H9 (cell line): ENCODE results near the gene TREM1. TPM values are rescaled to one million over a fixed set of nuclear protein-coding genes. Genes with fewer than 3 reads are reported as not detected.

Experiments
- DNase-seq: peaks from one replicate; pipeline ENCODE4 v3.0.0-alpha.2; 2017
- H2AFZ ChIP-seq: one replicate; pipeline ENCODE4 v1.6.1; 2013; ENCODE audit warnings: mild to moderate bottlenecking, low read length, control low read depth, moderate library complexity
- H2AK5ac ChIP-seq: 2 replicates; pipeline ENCODE4 v1.6.1; 2013; ENCODE audit warnings: low read length, control low read depth, mixed read lengths; ENCODE audit not compliant: insufficient read length
- H2BK120ac ChIP-seq: one replicate; pipeline ENCODE4 v1.6.1; 2013; ENCODE audit warnings: low read depth, mild to moderate bottlenecking, low read length, control low read depth, inconsistent platforms; ENCODE audit not compliant: poor library complexity, severe bottlenecking
- H2BK12ac ChIP-seq: 2 replicates; pipeline ENCODE4 v1.6.1; 2013; ENCODE audit warnings: low read length, control low read depth, mixed read lengths, low read depth; ENCODE audit not compliant: insufficient read length
- H2BK15ac ChIP-seq: 2 replicates; pipeline ENCODE4 v1.6.1; 2013; ENCODE audit warnings: low read depth, low read length, control low read depth
- H2BK20ac ChIP-seq: one replicate; pipeline ENCODE4 v1.6.1; 2013; ENCODE audit warnings: low read depth, mild to moderate bottlenecking, low read length, control low read depth, inconsistent platforms; ENCODE audit not compliant: poor library complexity, severe bottlenecking
- H2BK5ac ChIP-seq: 2 replicates; pipeline ENCODE4 v1.6.1; 2013; ENCODE audit warnings: low read length, control low read depth, mixed read lengths; ENCODE audit not compliant: insufficient read length
- H3K14ac ChIP-seq: 2 replicates; pipeline ENCODE4 v1.6.1; 2013; ENCODE audit warnings: low read length, control low read depth; ENCODE audit not compliant: insufficient read depth
- H3K18ac ChIP-seq: 2 replicates; pipeline ENCODE4 v1.6.1; 2013; ENCODE audit warnings: low read depth, mild to moderate bottlenecking, mixed read lengths, low read length, control low read depth; ENCODE audit not compliant: insufficient read length
- H3K23ac ChIP-seq: 2 replicates; pipeline ENCODE4 v1.6.1; 2013; ENCODE audit warnings: low read length, control low read depth, mixed read lengths, low read depth; ENCODE audit not compliant: insufficient read length
- H3K23me2 ChIP-seq: 2 replicates; pipeline ENCODE4 v1.6.1; 2013; ENCODE audit warnings: low read depth, mild to moderate bottlenecking, mixed read lengths, low read length, control low read depth; ENCODE audit not compliant: insufficient read length, poor library complexity, severe bottlenecking
- H3K27ac ChIP-seq: 2 replicates; pipeline ENCODE4 v1.5.1; 2013; ENCODE audit warnings: low read length, control low read depth, mixed read lengths, low read depth; ENCODE audit not compliant: insufficient read length
- H3K27me3 ChIP-seq: 2 replicates; pipeline ENCODE4 v1.6.1; 2013; ENCODE audit warnings: low read length, control low read depth, inconsistent platforms; ENCODE audit not compliant: insufficient read depth
- H3K4ac ChIP-seq: 2 replicates; pipeline ENCODE4 v1.6.1; 2013; ENCODE audit warnings: low read depth, mild to moderate bottlenecking, control low read depth, inconsistent platforms, low read length, moderate library complexity
- H3K4me1 ChIP-seq: 2 replicates; pipeline ENCODE4 v1.6.1; 2013; ENCODE audit warnings: low read length, control low read depth, inconsistent platforms; ENCODE audit not compliant: insufficient read depth
- H3K4me2 ChIP-seq: 2 replicates; pipeline ENCODE4 v1.6.1; 2013; ENCODE audit warnings: low read length, control low read depth, mixed read lengths; ENCODE audit not compliant: insufficient read length, insufficient read depth
- H3K56ac ChIP-seq: 2 replicates; pipeline ENCODE4 v1.6.1; 2013; ENCODE audit warnings: low read depth, mild to moderate bottlenecking, mixed read lengths, low read length, control low read depth; ENCODE audit not compliant: insufficient read length
- H3K79me1 ChIP-seq: 2 replicates; pipeline ENCODE4 v1.6.1; 2013; ENCODE audit warnings: low read depth, mild to moderate bottlenecking, moderate library complexity, low read length, control low read depth, inconsistent platforms; ENCODE audit not compliant: insufficient read depth, poor library complexity, severe bottlenecking
- H3K79me2 ChIP-seq: 2 replicates; pipeline ENCODE4 v1.6.1; 2013; ENCODE audit warnings: low read length, control low read depth, inconsistent platforms; ENCODE audit not compliant: insufficient read depth
- H3K9ac ChIP-seq: 2 replicates; pipeline ENCODE4 v1.6.1; 2013; ENCODE audit warnings: low read length, control low read depth, mixed read lengths; ENCODE audit not compliant: insufficient read length; ENCODE audit errors: extremely low read depth
- H3K9me3 ChIP-seq: one replicate; pipeline ENCODE4 v1.6.1; 2013; ENCODE audit warnings: low read depth, low read length, inconsistent platforms; ENCODE audit not compliant: control insufficient read depth
- H3T11ph ChIP-seq: one replicate; pipeline ENCODE4 v1.6.1; 2013; ENCODE audit warnings: mild to moderate bottlenecking, low read length, control low read depth, inconsistent platforms
- H4K20me1 ChIP-seq: one replicate; pipeline ENCODE4 v1.6.1; 2013; ENCODE audit not compliant: control insufficient read depth, insufficient read length, insufficient read depth
- H4K5ac ChIP-seq: 2 replicates; pipeline ENCODE4 v1.6.1; 2013; ENCODE audit warnings: low read depth, mild to moderate bottlenecking, mixed read lengths, low read length, control low read depth; ENCODE audit not compliant: insufficient read length
- H4K8ac ChIP-seq: replicated peaks from 2 replicates; pipeline ENCODE4 v1.6.1; 2013; ENCODE audit warnings: low read length, control low read depth, mixed read lengths, low read depth; ENCODE audit not compliant: insufficient read length
- H4K91ac ChIP-seq: 2 replicates; pipeline ENCODE4 v1.6.1; 2013; ENCODE audit warnings: low read depth, mild to moderate bottlenecking, moderate library complexity, mixed read lengths, low read length, control low read depth; ENCODE audit not compliant: insufficient read length
- H3K27ac Mint-ChIP-seq, 3 experiments: 2 replicates in 2 of 3; 3 replicates in 1 of 3; pipeline ENCODE4 v1.8.0; 2020 to 2021; ENCODE audit warnings: mixed read lengths in 3 of 3, mild to moderate bottlenecking in 1 of 3, moderate library complexity in 1 of 3
- H3K27me3 Mint-ChIP-seq: 2 replicates; pipeline ENCODE4 v1.8.0; 2021; ENCODE audit warnings: low read depth, mild to moderate bottlenecking, moderate library complexity, mixed read lengths
- H3K36me3 Mint-ChIP-seq, 3 experiments: 2 replicates in 2 of 3; 3 replicates in 1 of 3; pipeline ENCODE4 v1.8.0; 2020 to 2021; ENCODE audit warnings: low read depth in 3 of 3, mixed read lengths in 3 of 3; ENCODE audit not compliant: insufficient read depth in 1 of 3
- H3K4me1 Mint-ChIP-seq, 2 experiments: 2 replicates each; pipeline ENCODE4 v1.8.0; 2020; ENCODE audit warnings: mixed read lengths in 2 of 2
- H3K4me3 Mint-ChIP-seq, 2 experiments: 2 replicates in 1 of 2; 3 replicates in 1 of 2; pipeline ENCODE4 v1.8.0; 2020 to 2021; ENCODE audit warnings: mild to moderate bottlenecking in 2 of 2, mixed read lengths in 2 of 2, moderate library complexity in 1 of 2
- H3K9me3 Mint-ChIP-seq, 2 experiments: 2 replicates in 1 of 2; 3 replicates in 1 of 2; pipeline ENCODE4 v1.8.0; 2020; ENCODE audit warnings: mild to moderate bottlenecking in 2 of 2, mixed read lengths in 2 of 2, moderate library complexity in 1 of 2
- WGBS: extraction: QIAGEN DNeasy Blood & Tissue Kit; methylation state at CpG from one replicate; pipeline ENCODE4 v1.1.7; 2013; ENCODE audit warnings: missing lambda C conversion rate, low lambda C conversion rate, mixed read lengths; ENCODE audit not compliant: insufficient read length; ENCODE audit errors: extremely low coverage; 5-methylcytosine and 5-hydroxymethylcytosine counted together
- total RNA-seq: library from RNA; stranded (reverse); gene quantifications from 2 replicates; pipeline ENCODE4 v1.2.1, GENCODE V29; 2021
- TF ChIP-seq, protein P1 (sequence below): fragments of 200-600 bp; sonication (generic); conservative IDR thresholded peaks from 3 replicates; pipeline ENCODE4 v1.8.0; 2021; ENCODE audit warnings: antibody characterized with exemption, mild to moderate bottlenecking

TREM1 gene
- total RNA-seq, 1 experiment from 2014 or later, result not detected

- Histone ChIP-seq H2BK15ac (no peak overlapping the region), H3K79me2 (no peaks in the 10 kb centered on the region), H2BK20ac (no peak overlapping the region), H3K9me3 (no peaks in the 10 kb centered on the region), H3K4me2 (no peak overlapping the region), H3K14ac (no peak overlapping the region), H4K8ac (no peak overlapping the region), H3K23ac (no peak overlapping the region), H2BK12ac (no peak overlapping the region), H4K91ac (no peak overlapping the region), H2BK120ac (no peak overlapping the region), H3K27me3 (no peaks in the 10 kb centered on the region), H3K4ac (no peak overlapping the region), H3K9ac (no peak overlapping the region), H3K4me1 (no peaks in the 10 kb centered on the region), H2AK5ac (no peak overlapping the region), H3K18ac (no peak overlapping the region), H3K23me2 (no peaks in the 10 kb centered on the region), H4K5ac (no peak overlapping the region), H2BK5ac (no peak overlapping the region), H3K56ac (no peak overlapping the region), H3K79me1 (no peaks in the 10 kb centered on the region), H4K20me1 (no peaks in the 10 kb centered on the region), H3T11ph (no peak overlapping the region), H3K27ac (no peak overlapping the region), H2AFZ (no peak overlapping the region)
- DNase-seq, result no peak
- TF ChIP-seq, protein P1, sequence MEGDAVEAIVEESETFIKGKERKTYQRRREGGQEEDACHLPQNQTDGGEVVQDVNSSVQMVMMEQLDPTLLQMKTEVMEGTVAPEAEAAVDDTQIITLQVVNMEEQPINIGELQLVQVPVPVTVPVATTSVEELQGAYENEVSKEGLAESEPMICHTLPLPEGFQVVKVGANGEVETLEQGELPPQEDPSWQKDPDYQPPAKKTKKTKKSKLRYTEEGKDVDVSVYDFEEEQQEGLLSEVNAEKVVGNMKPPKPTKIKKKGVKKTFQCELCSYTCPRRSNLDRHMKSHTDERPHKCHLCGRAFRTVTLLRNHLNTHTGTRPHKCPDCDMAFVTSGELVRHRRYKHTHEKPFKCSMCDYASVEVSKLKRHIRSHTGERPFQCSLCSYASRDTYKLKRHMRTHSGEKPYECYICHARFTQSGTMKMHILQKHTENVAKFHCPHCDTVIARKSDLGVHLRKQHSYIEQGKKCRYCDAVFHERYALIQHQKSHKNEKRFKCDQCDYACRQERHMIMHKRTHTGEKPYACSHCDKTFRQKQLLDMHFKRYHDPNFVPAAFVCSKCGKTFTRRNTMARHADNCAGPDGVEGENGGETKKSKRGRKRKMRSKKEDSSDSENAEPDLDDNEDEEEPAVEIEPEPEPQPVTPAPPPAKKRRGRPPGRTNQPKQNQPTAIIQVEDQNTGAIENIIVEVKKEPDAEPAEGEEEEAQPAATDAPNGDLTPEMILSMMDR, result no peak
- peaks cover 14% of the 10 kb centered on the region for H3K27me3 Mint-ChIP-seq
- peaks cover 22 to 25% of the 10 kb centered on the region in 2 experiments for H3K9me3 Mint-ChIP-seq
- no peak overlapping the region for H3K4me3 Mint-ChIP-seq
- H3K27ac Mint-ChIP-seq, result no peak overlapping the region
- no CpG with 5 or more reads among the region's 1 CpG for WGBS
- no peaks in the 10 kb centered on the region for H3K4me1 Mint-ChIP-seq
- peaks cover 1 to 10% (median 4%) of the 10 kb centered on the region in 3 experiments; a peak in 3 of 7 replicates for H3K36me3 Mint-ChIP-seq
Measured at GRCh38 chr6:41263267-41263666, 23.2 kb downstream of the TREM1 start.
